ENCODE measurements around the gene BCKDK.

BCKDK gene

DNA sequence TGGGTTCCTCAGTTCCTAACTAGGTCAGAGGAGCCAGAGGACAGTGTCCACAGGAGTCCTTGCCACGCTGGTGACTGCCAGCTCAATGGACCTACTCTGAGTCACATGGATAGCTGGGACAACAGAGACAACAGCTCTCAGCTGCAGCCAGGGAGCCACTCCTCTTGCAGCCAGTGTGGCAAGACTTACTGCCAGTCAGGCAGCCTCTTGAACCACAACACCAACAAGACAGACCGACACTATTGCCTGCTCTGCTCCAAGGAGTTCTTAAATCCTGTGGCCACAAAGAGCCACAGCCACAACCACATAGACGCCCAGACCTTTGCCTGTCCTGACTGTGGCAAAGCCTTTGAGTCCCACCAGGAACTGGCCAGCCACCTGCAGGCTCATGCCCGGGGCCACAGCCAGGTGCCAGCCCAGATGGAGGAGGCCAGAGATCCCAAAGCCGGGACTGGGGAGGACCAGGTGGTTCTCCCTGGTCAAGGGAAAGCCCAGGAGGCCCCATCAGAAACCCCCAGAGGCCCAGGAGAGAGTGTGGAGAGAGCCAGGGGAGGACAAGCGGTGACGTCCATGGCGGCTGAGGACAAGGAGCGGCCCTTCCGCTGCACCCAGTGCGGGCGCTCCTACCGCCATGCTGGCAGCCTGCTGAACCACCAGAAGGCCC is 27.3 kb upstream of the BCKDK start:
- DNase-seq: no peak

- no peak for DNase-seq
Measured at GRCh38 chr16:31081428-31082351, 26.5 kb upstream of the BCKDK start.

DNA sequence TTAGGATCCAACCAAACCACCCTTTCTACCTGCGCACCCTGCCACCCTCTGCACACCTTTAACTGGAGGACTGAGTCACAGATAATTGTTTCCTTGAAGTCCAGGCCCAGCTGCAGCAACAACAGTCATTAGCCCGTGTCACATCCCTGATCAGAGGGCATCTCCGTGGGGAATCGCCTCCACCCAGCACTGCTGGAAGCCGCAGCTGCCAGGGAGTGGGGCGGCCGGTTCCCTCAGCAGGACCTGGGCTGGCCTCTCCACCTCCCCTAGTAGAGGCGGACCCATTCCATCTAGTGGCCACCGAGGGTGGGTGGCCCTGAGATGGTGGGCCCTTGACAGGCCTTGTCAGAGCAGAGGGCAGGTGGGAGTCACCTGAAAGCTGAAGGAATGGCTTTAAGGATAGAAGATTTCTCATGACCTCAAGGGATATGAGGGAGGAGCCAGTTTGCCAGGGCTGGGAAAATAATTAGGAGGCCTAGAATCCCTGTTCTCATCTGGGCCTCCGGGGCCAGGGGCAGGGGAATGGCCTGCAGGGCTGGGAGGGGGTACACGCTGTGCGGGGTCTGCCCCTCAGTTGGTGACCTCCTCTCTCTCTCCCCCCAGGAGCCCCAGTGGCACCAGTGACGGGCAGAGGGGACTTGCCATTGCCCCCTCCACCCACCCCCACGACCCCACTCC is 25.7 kb upstream of the BCKDK start:
- DNase-seq: no peak

- DNase-seq: no peak
Measured at GRCh38 chr16:31083081-31083480, 25.1 kb upstream of the BCKDK start.

DNA sequence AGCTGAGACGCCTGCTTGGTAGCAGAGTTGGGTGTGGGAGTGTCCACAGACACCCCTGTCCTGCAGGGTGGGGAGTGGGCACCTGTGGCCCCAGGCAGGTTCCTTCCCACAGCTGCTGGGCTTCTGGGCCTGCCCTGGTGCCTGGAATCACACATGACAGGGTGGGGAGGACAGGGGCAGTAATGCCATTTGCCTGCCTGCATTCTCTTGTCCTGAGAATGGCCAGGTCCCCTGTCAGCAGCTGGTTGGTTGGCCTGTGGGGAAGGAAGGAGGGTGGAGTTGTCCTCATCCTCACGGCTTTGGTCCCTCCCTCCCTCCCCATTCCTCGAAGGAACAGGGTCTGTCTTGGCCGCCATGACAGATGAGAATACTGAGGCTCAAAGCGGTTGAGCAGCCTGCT is 24.6 kb upstream of the BCKDK start:
- DNase-seq: no peak

DNA sequence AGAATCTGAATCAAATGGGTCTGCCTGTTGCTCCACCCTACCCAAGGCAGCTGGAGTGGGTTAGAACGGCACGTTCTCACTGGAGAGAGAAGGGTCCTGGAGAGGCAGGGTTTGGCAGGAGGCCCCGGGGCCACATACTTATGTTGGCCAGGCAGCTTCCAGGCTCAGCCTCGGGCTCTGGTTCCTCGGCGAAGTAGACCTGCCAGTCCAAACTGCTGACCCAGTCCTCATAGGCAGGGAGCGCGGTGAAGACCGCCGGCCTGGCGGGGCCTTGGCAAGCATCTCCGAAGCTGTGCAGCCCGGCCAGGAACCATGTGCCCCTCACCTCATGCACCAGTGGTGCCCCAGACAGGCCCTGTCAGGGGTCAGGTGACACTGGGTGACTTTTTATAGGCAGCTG is 24.2 kb upstream of the BCKDK start:
- no peak for DNase-seq

DNA sequence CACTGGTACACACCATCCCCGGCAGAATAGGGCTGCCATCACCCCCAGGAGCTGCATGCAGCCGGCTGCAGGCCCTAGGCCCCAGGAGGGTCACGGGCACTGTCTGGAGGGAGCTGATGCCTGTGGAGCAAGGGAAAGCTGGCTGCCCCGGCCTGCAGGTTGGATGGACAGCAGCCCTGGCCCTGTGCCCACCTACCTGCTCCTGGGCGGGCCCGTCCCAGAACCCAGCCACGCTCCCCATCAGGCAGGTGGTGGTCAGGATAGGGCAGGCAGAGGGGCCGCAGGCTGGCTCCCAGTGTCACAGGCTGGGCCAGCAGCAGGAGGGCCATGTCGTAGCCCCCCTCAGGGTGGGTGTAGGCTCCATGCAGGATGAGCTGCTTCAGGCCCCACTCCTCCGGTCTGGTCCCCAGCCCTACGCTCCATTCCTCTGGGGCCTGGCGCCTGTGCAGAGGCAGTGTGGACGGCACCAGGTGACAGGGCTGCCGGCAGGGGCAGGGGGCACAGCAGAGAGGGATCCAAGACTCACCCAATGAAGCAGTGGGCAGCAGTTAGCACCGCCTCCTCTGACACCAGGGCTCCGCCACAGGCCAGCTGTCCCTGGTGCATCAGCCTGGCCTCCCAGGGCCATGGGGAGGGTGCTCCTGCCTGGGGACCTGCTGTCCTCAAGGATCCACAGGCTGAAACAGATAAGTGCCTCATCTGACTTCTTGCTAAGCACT is 23.4 kb upstream of the BCKDK start:
- DNase-seq: no peak

GRCh38 chr16:31085411-31085810 is 22.8 kb upstream of the BCKDK start:
- no peak for DNase-seq

- DNase-seq: no peak
Measured at GRCh38 chr16:31085873-31086628, 22.1 kb upstream of the BCKDK start.

DNA sequence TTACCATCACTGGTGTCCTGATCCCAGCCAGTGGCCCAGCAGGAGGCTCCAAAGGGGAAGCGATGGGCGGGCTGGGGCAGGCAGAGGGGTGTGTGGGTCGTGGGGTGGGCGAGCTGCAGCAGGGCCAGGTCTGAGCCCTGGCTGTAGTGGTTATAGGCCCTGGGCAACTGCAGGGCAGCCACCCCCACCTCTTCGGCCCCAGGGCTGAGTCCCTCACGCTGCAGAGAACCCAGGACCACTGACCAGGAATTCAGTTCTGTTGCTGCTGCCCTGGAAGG is 21.6 kb upstream of the BCKDK start:
- DNase-seq: no peak

DNA sequence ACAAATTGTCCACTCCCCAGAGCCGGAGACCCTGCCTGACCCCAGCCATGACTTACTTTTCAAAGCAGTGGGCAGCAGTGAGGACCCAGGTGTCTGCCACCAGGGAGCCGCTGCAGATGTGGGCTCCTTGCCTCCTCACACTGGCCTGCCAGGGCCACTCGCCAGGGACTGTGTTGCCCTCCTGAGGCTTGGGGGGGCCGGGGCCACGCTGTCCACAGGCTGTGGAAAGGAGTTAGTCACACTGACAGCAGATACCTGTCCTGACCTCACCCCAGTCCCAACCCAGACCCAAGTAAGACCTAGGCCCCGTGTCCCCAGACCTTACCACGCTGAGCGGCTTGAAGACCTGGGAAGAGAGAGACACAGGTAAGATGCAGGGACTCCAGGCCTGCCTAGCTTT is 20.7 kb upstream of the BCKDK start:
- DNase-seq: no peak

- no peak for DNase-seq
Measured at GRCh38 chr16:31087971-31088370, 20.2 kb upstream of the BCKDK start.

DNA sequence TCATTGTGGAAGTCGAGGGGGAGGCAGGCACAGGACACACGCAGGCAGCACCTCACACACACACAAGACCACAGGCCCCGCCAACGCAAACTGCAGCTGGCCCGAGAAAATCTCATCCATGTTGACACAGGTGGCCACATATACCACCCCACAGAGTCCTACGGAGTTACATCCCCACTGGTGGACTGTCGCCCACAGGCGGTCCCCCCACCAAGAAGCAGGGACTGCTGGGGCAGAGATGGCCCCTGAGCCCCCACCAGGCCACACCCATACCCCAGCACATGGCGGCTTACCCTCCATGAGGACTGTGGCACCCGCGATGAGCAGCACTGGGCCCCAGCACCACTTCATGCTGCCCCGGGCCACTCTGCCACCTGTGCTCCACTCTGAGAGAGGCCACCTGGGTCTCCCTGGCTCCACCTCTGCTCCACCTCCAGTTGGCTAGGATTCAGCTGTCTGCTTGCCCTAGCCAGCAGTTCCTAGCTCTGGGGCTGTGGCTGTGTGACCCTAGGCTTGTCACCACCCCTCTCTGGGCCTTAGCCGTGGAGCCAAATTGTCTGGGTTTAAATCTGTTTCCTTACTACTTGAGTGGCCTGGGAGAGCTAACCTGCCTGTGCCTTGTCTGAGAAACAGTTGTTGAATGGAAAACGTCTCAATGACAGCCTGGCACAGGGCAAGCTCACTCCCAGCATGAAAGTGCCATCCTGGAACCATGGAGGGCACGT is 19.6 kb upstream of the BCKDK start, which contains the start of gene PRSS53:
Gene PRSS53 (minus strand): TSS at position 485 of the 725 bp plus-strand sequence. CDS start 134 bp downstream, at position 351.
- DNase-seq: peak; percentile 13

DNA sequence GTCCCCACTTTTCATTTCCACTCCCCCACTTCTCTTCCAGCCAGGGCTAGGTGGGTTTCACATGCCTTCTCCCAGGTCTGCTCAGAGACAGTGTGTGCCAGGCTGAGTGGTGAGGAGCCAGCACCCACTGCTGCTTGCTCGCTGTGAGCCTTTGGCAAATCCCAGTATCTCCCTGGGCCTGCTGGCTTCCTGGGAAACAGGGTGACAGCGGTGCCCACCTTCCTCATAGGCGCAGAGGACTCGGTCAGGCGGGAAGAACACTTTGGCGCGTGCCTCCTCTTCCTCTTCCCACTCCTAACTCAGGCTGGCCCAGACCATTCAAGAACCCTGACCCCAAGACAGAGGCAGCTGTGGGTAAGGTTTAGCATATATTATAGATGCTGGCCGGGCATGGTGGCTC is 19.0 kb upstream of the BCKDK start:
- no peak for DNase-seq

DNA sequence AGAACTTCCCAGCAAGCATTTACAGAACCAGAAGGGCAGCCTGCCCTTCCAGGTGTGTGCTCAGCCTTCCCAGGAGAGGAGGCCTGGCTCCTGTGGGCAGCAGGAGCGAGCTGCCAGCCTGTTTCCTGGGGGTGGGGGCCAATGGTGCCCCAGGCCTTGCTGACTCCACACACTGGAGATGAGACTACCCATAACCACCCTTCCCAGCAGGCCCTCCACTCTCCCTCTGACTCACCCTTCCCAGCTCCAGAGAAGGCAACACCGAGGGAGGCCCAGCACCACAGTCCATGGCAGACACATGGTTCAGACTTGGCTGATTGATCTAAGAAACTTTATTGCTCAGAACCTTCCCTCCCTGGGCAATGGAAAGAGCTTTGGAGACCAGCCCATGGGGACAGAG is 17.6 kb upstream of the BCKDK start:
- no peak for DNase-seq

GRCh38 chr16:31092330-31092729 is 15.9 kb upstream of the BCKDK start:
- no peak for DNase-seq

DNA sequence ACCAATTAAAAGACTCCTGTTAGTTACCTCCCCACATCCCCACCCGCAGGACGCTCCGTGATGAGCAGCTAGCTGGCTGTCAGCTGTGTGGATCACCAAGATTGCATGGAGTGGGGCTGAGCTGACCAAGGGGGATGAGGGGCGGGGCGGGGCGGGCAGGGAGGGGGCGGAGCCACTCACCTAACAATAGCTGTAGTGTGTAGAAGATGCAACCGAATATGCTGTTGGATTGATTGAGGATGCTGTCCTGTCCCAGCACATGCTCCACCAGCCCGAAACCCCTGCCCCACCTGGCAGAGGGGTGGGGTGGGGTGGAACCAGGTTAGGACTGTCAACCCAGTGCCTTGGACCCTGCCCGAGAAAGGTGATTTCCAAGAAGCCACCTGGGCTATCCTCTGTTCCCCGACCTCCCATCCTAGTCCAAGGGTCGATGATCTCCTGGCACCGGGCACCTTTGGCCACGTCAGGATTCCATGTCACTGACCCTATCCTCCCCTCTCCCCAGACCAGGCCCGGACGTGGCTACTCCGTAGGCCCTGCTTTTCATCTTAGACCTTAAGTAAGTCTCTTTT is 15.0 kb upstream of the BCKDK start:
- peak; percentile 35 for DNase-seq

- no peak for DNase-seq
Measured at GRCh38 chr16:31094088-31094423, 14.1 kb upstream of the BCKDK start.

GRCh38 chr16:31094424-31095120 is 13.6 kb upstream of the BCKDK start, which contains the start of gene VKORC1:
Gene VKORC1 (minus strand): TSS chr16:31094797. CDS start chr16:31094729, 68 bp downstream.
- peak; percentile 99 for DNase-seq

- peak; percentile 23 for DNase-seq
Measured at GRCh38 chr16:31099860-31100638, 8.1 kb upstream of the BCKDK start.
